GM12872 (cell line): ENCODE measurements around the gene NACA.

Experiments
- CTCF ChIP-seq: IDR thresholded peaks from 3 replicates; pipeline ENCODE4 v1.5.1; 2011; ENCODE audit warnings: low read depth, mild to moderate bottlenecking, low read length, moderate library complexity; ENCODE audit not compliant: insufficient read depth

The NACA gene

GRCh38 chr12:56721721-56722120 is 3.4 kb downstream of the NACA start:
- TF ChIP-seq CTCF = no peak

- no peak for TF ChIP-seq CTCF
These were observed 3.9 kb downstream of the NACA start for GRCh38 chr12:56721216-56721615.

- TF ChIP-seq CTCF = no peak
These were observed 4.4 kb downstream of the NACA start for GRCh38 chr12:56720731-56721151.

GRCh38 chr12:56719056-56719455 is 6.0 kb downstream of the NACA start:
- TF ChIP-seq CTCF = no peak

- no peak for TF ChIP-seq CTCF
These were observed 6.5 kb downstream of the NACA start for GRCh38 chr12:56718636-56719035.

GRCh38 chr12:56718149-56718548 is 7.0 kb downstream of the NACA start:
- no peak for TF ChIP-seq CTCF

- TF ChIP-seq CTCF = no peak
These were observed 7.9 kb downstream of the NACA start for GRCh38 chr12:56716933-56717880.
